ENCODE measurements around the gene DCBLD2. TPM values are rescaled to one million over a fixed set of nuclear protein-coding genes. Genes with fewer than 3 reads are reported as not detected.

The DCBLD2 gene
- total and polyA plus RNA-seq, 2 of the 4 experiments (the other 2 are of a cell fraction), result 121 to 196 TPM

DNA sequence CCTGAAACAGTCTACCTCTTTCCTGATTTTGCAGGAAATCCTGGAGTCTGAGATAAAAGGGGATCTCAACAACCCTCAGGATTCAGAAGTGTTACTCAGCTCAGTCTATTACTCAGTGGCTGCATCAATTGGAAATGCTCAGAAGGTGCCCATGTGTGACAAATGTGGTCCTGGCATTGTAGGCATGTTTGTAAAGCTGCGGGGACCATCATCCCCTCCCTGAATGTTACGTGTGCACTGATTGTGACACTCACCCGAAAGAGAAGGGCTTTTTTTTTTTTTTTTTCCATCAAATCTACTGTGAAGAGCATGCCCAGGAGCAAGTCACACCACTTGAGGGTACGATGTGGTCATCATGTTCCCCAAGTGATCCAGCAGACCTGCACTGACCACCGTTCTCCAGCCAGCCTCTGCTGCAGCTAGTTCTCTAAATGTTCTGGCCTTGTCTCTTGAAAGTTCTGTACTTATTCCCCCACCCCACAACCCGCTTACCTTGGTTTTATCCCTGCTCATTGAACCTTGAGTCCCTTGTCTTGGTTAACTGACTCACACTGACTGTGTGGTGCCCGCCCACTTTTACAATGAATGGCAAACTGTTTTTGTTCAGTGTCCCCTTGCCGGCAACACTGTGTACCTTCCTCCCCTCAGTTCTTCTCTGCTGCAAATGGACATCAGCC lies 118.5 kb downstream of the DCBLD2 start:
- intact Hi-C loops (cut with micrococcal nuclease), result no loop called here
- 100% methylated on average over 2 of the region's 8 CpGs; no CpG with 5 or more reads in 1 of the 2 experiments for WGBS, 2 experiments (ENCODE audit: extremely low coverage in 2 of 2, insufficient read length in 1 of 2)

More for the DNA sequence above, 118.5 kb downstream of the DCBLD2 start:
- H3K27ac ChIP-seq (ENCODE audit: insufficient read depth, low read length), result no peak overlapping the region
- 0 out of 4 replicates have a peak, but pooled peaks cover 0 to 4% of the 10 kb centered on the region in 2 experiments for H3K79me1 ChIP-seq (ENCODE audit: low read depth in 1 of 2, low read length in 2 of 2)
- BruUV-seq (replicated peaks), result no TSS peak
- no peak overlapping the region for H4K8ac ChIP-seq (ENCODE audit: low read depth in 2 of 2, low read length in 2 of 2)
- ATAC-seq (ENCODE audit: low read depth) (no peak), DNase-seq (no peak)
- H3K4me3 ChIP-seq (ENCODE audit: insufficient read depth, low read depth, low read length), result no peak overlapping the region
- no peak overlapping the region for H2BK5ac ChIP-seq (ENCODE audit: low read depth, low read length, poor library complexity, severe bottlenecking)
- H3K9me3 ChIP-seq (ENCODE audit: control insufficient read depth, insufficient read depth, low read length), result no peaks in the 10 kb centered on the region
- H3K9me1 ChIP-seq (ENCODE audit: insufficient read depth, low read length), result peaks cover 21% of the 10 kb centered on the region
- TF ChIP-seq FOS (IDR thresholded peaks at IDR 0.05; ENCODE audit: low read depth, low read length) (no peak), RCOR1 (IDR thresholded peaks at IDR 0.05; ENCODE audit: insufficient replicate concordance, low read length) (no peak), MAZ (IDR thresholded peaks at IDR 0.05; ENCODE audit: borderline replicate concordance, low read depth, low read length) (no peak), BHLHE40 (IDR thresholded peaks at IDR 0.05; ENCODE audit: low read depth, low read length) (no peak), CEBPB (IDR thresholded peaks at IDR 0.05; ENCODE audit: low read depth, low read length) (no peak), RAD21 (IDR thresholded peaks at IDR 0.05; ENCODE audit: low read length) (no peak), POLR2A (IDR thresholded peaks at IDR 0.05; ENCODE audit: low read depth, low read length) (no peak), SMC3 (IDR thresholded peaks at IDR 0.05; ENCODE audit: low read depth, low read length) (no peak)
- H3K36me3 ChIP-seq (ENCODE audit: control insufficient read depth, insufficient read depth, low read length), result no peaks in the 10 kb centered on the region
- peaks cover 7% of the 10 kb centered on the region; the same call in 1 of the 2 replicates for H4K20me1 ChIP-seq (ENCODE audit: insufficient read depth, low read length)
- no peaks in the 10 kb centered on the region for H3K27me3 ChIP-seq (ENCODE audit: control insufficient read depth, insufficient read depth, low read length)
- H2BK120ac ChIP-seq (ENCODE audit: low read depth, low read length), result no peak overlapping the region
- dilution Hi-C loops (cut with HindIII; ENCODE audit: low sequenced_read_pairs, unreplicated experiment) (no loop called here), in situ Hi-C loops (cut with MboI; ENCODE audit: low sequenced_read_pairs) (loop anchor here (10.0 kb wide), 1 partner anchor 178 kb away; no protein-coding TSS in a partner anchor)
- H3K14ac ChIP-seq (replicated peaks; ENCODE audit: low read depth, low read length), result no peak overlapping the region
- H4K91ac ChIP-seq (ENCODE audit: insufficient read depth, low read depth, low read length), result no peak overlapping the region
- no peak overlapping the region for H2AK9ac ChIP-seq (replicated peaks; ENCODE audit: low read depth, low read length, poor library complexity)
- no peak overlapping the region for H3K23ac ChIP-seq (ENCODE audit: low read depth, low read length)
- ChIA-PET CTCF (no interaction called here), POLR2A (ENCODE audit: unreplicated experiment) (no interaction called here)
- no peak overlapping the region for H3K56ac ChIP-seq (ENCODE audit: extremely low read depth, insufficient read depth, low read length)
- no peak overlapping the region for H3K9ac ChIP-seq (ENCODE audit: low read depth, low read length)
- H3K4ac ChIP-seq (ENCODE audit: low read depth, low read length), result no peak overlapping the region
- H4K5ac ChIP-seq (ENCODE audit: low read depth, low read length), result no peak overlapping the region
- no peak overlapping the region for H3K18ac ChIP-seq (ENCODE audit: low read depth, low read length)
- H3K4me1 ChIP-seq (ENCODE audit: control insufficient read depth, insufficient read depth, low read length), result peaks cover 13% of the 10 kb centered on the region
- H2BK20ac ChIP-seq (ENCODE audit: low read depth, low read length), result no peak overlapping the region
- H2AK5ac ChIP-seq (ENCODE audit: low read depth, low read length), result peak overlapping the region; percentile 31; the same call in 1 of the 2 replicates
- H2BK15ac ChIP-seq (ENCODE audit: low read depth, low read length), result no peak overlapping the region
- H2AFZ ChIP-seq (replicated peaks; ENCODE audit: low read length, poor library complexity), result no peak overlapping the region
- H3K4me2 ChIP-seq (ENCODE audit: low read depth, low read length), result no peak overlapping the region
